Tibial nerve (tissue), 3 donors: ENCODE measurements around the gene ATG7.

Experiments
- POLR2A ChIP-seq, 2 donors: fragments of 450-650 bp; IDR thresholded peaks; one replicate each; pipeline ENCODE4 v1.6.1; 2017; ENCODE audit warnings: antibody characterized with exemption in 2 of 2, mild to moderate bottlenecking in 2 of 2, moderate library complexity in 2 of 2
- TF ChIP-seq, protein P1 (sequence below), 5 experiments: fragments of 200-600 bp in 3 of 5; fragments of 450-650 bp in 2 of 5; sonication (generic) in 3 of 5; IDR thresholded peaks; one replicate each; pipeline ENCODE4 v1.5.1; 2016 to 2019; ENCODE audit warnings: antibody characterized with exemption in 5 of 5, mild to moderate bottlenecking in 3 of 5, moderate library complexity in 2 of 5

DNA sequence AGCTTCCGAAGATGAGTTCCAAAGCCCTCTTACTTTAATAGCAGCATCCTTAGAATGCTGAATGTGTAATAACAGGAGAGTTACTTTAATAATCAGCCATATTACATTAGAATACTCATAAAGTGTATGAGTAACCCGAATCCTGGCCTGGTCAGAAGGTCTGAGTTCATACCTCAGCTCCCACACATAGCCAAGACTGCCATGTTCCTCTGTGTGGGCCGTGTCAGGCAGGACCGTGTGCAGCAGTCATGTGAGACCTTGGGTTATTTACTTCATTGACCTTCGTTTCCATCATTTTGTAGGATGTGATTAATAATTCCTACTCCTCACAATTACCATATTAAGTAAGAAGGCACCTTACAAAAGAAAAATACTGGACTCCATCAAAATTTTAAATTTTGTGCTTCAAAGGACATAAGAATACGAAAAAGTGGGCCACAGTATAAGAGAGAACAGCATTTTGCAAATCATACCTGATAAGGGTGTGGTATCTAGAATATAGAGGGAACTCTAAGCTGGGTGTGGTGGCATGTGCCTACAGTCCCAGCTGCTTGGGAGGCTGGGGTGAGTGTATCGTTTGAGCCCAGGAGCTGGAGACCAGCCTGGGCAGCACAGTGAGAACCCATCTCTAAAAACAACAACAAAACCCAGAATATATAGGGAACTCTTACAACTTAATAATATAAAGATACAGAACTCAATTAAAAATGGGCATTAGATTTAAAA lies 163.4 kb downstream of the ATG7 start:
- TF ChIP-seq, protein P1, sequence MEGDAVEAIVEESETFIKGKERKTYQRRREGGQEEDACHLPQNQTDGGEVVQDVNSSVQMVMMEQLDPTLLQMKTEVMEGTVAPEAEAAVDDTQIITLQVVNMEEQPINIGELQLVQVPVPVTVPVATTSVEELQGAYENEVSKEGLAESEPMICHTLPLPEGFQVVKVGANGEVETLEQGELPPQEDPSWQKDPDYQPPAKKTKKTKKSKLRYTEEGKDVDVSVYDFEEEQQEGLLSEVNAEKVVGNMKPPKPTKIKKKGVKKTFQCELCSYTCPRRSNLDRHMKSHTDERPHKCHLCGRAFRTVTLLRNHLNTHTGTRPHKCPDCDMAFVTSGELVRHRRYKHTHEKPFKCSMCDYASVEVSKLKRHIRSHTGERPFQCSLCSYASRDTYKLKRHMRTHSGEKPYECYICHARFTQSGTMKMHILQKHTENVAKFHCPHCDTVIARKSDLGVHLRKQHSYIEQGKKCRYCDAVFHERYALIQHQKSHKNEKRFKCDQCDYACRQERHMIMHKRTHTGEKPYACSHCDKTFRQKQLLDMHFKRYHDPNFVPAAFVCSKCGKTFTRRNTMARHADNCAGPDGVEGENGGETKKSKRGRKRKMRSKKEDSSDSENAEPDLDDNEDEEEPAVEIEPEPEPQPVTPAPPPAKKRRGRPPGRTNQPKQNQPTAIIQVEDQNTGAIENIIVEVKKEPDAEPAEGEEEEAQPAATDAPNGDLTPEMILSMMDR (IDR thresholded peaks at IDR 0.05): no peak
- no peak for TF ChIP-seq POLR2A (IDR thresholded peaks at IDR 0.05)
